PC-9 (cell line): Measurements from ENCODE around the gene SLC38A10. TPM values are rescaled to one million over a fixed set of nuclear protein-coding genes. Genes with fewer than 3 reads are reported as not detected.

ENCODE experiments used
- BruUV-seq: library from RNA; stranded (reverse); fragments of 400-500 nt; replicated peaks from 2 replicates; lab custom pipeline; 2021; lab: Mats Ljungman, UMichigan
- CTCF ChIA-PET: fragments of 300-600 bp; sonication (Branson Sonifier 250); formaldehyde crosslinking; loops from one replicate; lab custom pipeline; 2022; ENCODE audit warnings: antibody characterized with exemption; lab: Charles Lee
- POLR2A ChIA-PET: fragments of 300-600 bp; sonication (Branson Sonifier 250); formaldehyde crosslinking; loops from one replicate; lab custom pipeline; 2022; ENCODE audit warnings: antibody characterized with exemption; ENCODE audit not compliant: unreplicated experiment; lab: Charles Lee
- DNase-seq, 2 experiments: peaks; one replicate each; pipeline versions ENCODE4 v3.0.0 to v3.0.0-alpha.2; 2015 to 2022; ENCODE audit warnings: mixed read lengths in 1 of 2
- H2AFZ ChIP-seq: fragments of 200-600 bp; sonication (generic); 2 replicates; pipeline ENCODE4 v1.8.1; 2017; ENCODE audit warnings: antibody characterized with exemption
- H3F3A ChIP-seq: fragments of 200-600 bp; sonication (generic); 2 replicates; pipeline ENCODE4 v1.8.1; 2017; ENCODE audit warnings: antibody characterized with exemption, mild to moderate bottlenecking, low read depth; ENCODE audit not compliant: insufficient read depth
- H3K27ac ChIP-seq: fragments of 200-600 bp; sonication (generic); 2 replicates; pipeline ENCODE4 v1.6.1; 2016; ENCODE audit warnings: mixed run types
- H3K27me3 ChIP-seq: fragments of 200-600 bp; sonication (generic); 2 replicates; pipeline ENCODE4 v1.6.1; 2016; ENCODE audit warnings: low read depth, mixed run types; ENCODE audit not compliant: insufficient read depth
- H3K36me3 ChIP-seq: fragments of 200-600 bp; sonication (generic); 2 replicates; pipeline ENCODE4 v1.6.1; 2016; ENCODE audit warnings: low read depth, mixed run types
- H3K4me1 ChIP-seq: fragments of 200-600 bp; sonication (generic); replicated peaks from 2 replicates; pipeline ENCODE4 v1.6.1; 2016; ENCODE audit warnings: mixed run types; ENCODE audit not compliant: insufficient read depth
- H3K4me2 ChIP-seq: fragments of 200-600 bp; sonication (generic); 2 replicates; pipeline ENCODE4 v1.6.1; 2017; ENCODE audit warnings: mixed run types
- H3K4me3 ChIP-seq: fragments of 200-600 bp; sonication (generic); 2 replicates; pipeline ENCODE4 v1.6.1; 2016; ENCODE audit warnings: mixed run types
- H3K79me2 ChIP-seq: fragments of 200-600 bp; sonication (generic); 2 replicates; pipeline ENCODE4 v1.6.1; 2017; ENCODE audit warnings: low read depth, mixed run types
- H3K9me2 ChIP-seq: fragments of 200-600 bp; sonication (generic); 2 replicates; pipeline ENCODE4 v1.8.1; 2017; ENCODE audit warnings: mild to moderate bottlenecking; ENCODE audit not compliant: insufficient read depth
- H3K9me3 ChIP-seq: fragments of 200-600 bp; sonication (generic); 2 replicates; pipeline ENCODE4 v1.8.1; 2016; ENCODE audit warnings: low read depth; ENCODE audit not compliant: insufficient read depth
- H4K20me1 ChIP-seq: fragments of 200-600 bp; sonication (generic); 2 replicates; pipeline ENCODE4 v1.8.1; 2017; ENCODE audit not compliant: insufficient read depth
- CTCF ChIP-seq: fragments of 200-600 bp; sonication (generic); conservative IDR thresholded peaks from 2 replicates; pipeline ENCODE4 v1.6.1; 2017; ENCODE audit warnings: mixed run types, antibody characterized with exemption, mild to moderate bottlenecking, moderate library complexity
- EZH2 ChIP-seq: fragments of 200-600 bp; sonication (generic); IDR thresholded peaks from 2 replicates; pipeline ENCODE4 v1.8.0; 2017; ENCODE audit warnings: antibody characterized with exemption, low read depth
- intact Hi-C: fragments of 100-400 bp; cut with micrococcal nuclease; formaldehyde crosslinking; loops from one replicate; pipeline ENCODE4 v1.10.0; 2022; ENCODE audit not compliant: unreplicated experiment
- total RNA-seq: library from RNA; stranded (reverse); gene quantifications from 2 replicates; pipeline ENCODE4 v1.2.3, GENCODE V29; 2021

Gene SLC38A10
- total RNA-seq, 1 experiment from 2014 or later, result 127 TPM

DNA sequence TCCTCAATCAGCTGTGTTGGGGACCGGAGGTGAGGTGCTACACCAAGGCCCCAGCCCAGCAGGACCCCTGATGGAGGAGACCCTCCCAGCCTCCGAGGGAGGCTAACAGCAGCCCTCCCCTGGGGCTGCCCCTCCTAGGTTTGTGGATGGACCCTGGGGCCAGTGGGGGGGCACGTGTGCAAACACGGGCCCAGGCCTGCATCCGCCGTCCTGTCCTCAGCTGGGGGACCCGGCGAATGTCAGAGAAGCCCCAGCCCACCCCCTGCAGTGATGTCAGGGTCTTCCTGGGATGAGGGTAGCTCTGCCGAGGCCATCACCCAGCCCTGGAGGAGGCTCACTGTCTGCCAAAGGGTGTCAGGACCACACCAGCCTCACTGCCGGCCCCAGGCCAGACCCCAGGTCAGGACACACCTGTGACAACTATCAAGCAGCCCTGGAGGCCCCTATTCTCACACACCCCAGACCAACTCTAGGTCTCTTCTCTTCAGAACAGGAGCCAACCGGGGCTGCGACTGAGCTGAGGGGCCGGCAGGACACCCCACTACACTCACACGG lies 99.1 kb downstream of the SLC38A10 start:
- no peak for TF ChIP-seq EZH2
- TF ChIP-seq CTCF, result no peak
- no peak for DNase-seq
- Histone ChIP-seq H3K27ac (no peak overlapping the region), H3F3A (no peaks in the 10 kb centered on the region), H4K20me1 (no peaks in the 10 kb centered on the region), H3K9me3 (no peaks in the 10 kb centered on the region), H3K4me1 (peaks cover 7% of the 10 kb centered on the region; the same call in 1 of the 2 replicates), H3K27me3 (no peaks in the 10 kb centered on the region), H3K4me2 (no peak overlapping the region), H3K79me2 (no peaks in the 10 kb centered on the region), H3K36me3 (no peaks in the 10 kb centered on the region), H2AFZ (no peak overlapping the region), H3K4me3 (no peak overlapping the region), H3K9me2 (no peaks in the 10 kb centered on the region)
- ChIA-PET POLR2A (interaction anchor here (0.7 kb wide), 1 partner anchor 463 kb away, joined by 12 read pairs; no protein-coding TSS in a partner anchor), CTCF (no interaction called here)
- intact Hi-C loops, result no loop called here
- no TSS peak for BruUV-seq

Other genes starting within 250 kb of the SLC38A10 start
- gene PVALEF, start 129.8 kb downstream of the SLC38A10 start, total RNA-seq, result not detected in 2 replicates
- gene AATK, start 129.1 kb downstream of the SLC38A10 start, total RNA-seq, result 0.46 and 2.4 TPM in 2 replicates
- 24.4 and 33.4 TPM in 2 replicates for gene CEP131, start 72.3 kb downstream of the SLC38A10 start, total RNA-seq
- 35.0 and 36.8 TPM in 2 replicates for gene TEPSIN, start 56.3 kb downstream of the SLC38A10 start, total RNA-seq
- gene NDUFAF8, start 56.0 kb downstream of the SLC38A10 start, total RNA-seq, result 53.3 and 64.2 TPM in 2 replicates
- 33.7 and 35.4 TPM in 2 replicates for gene BAHCC1, start 100.2 kb upstream of the SLC38A10 start, total RNA-seq
- 3,629 and 4,502 TPM in 2 replicates for gene ACTG1, start 217.5 kb upstream of the SLC38A10 start, total RNA-seq
- gene FSCN2, start 233.1 kb upstream of the SLC38A10 start, total RNA-seq, result 4.3 and 11.5 TPM in 2 replicates